GM12864 (cell line): ENCODE data around the gene PAWR.

Experiments used
- DNase-seq: peaks from one replicate; pipeline ENCODE4 v3.0.0-alpha.2; 2011; ENCODE audit warnings: low read depth
- H3K4me3 ChIP-seq: 2 replicates; pipeline ENCODE4 v1.5.1; 2011; ENCODE audit warnings: mild to moderate bottlenecking, low read depth, low read length, control low read depth
- CTCF ChIP-seq: IDR thresholded peaks from 2 replicates; pipeline ENCODE4 v1.5.1; 2011; ENCODE audit warnings: low read depth, mild to moderate bottlenecking, moderate library complexity, low read length, control low read depth, inconsistent platforms; ENCODE audit errors: missing control alignments

Gene PAWR

GRCh38 chr12:79563021-79563740 is 127.6 kb downstream of the PAWR start:
- no peak overlapping the region for H3K4me3 ChIP-seq
- DNase-seq = no peak
- no peak for TF ChIP-seq CTCF

GRCh38 chr12:79561401-79562132 is 129.2 kb downstream of the PAWR start:
- no peak overlapping the region for H3K4me3 ChIP-seq
- DNase-seq = no peak
- TF ChIP-seq CTCF = no peak

- TF ChIP-seq CTCF = no peak
- no peak for DNase-seq
- H3K4me3 ChIP-seq = no peak overlapping the region
Observed at GRCh38 chr12:79560225-79560889, 130.4 kb downstream of the PAWR start.

GRCh38 chr12:79559591-79559990 is 131.2 kb downstream of the PAWR start:
- no peak for DNase-seq
- no peak overlapping the region for H3K4me3 ChIP-seq
- no peak for TF ChIP-seq CTCF

- no peak for DNase-seq
- no peak for TF ChIP-seq CTCF
- no peak overlapping the region for H3K4me3 ChIP-seq
Observed at GRCh38 chr12:79558924-79559469, 131.8 kb downstream of the PAWR start.

GRCh38 chr12:79557690-79558315 is 133.0 kb downstream of the PAWR start:
- H3K4me3 ChIP-seq = no peak overlapping the region
- no peak for TF ChIP-seq CTCF
- DNase-seq = no peak
